ENCODE measurements around the gene BOD1. TPM values are rescaled to one million over a fixed set of nuclear protein-coding genes. Genes with fewer than 3 reads are reported as not detected.

The BOD1 gene
- total and polyA plus RNA-seq, 8 donors, result 21.5 to 42.5 (median 27.4) TPM

GRCh38 chr5:173662581-173663351 lies 46.3 kb upstream of the BOD1 start:
- H3K27ac ChIP-seq, result no peak overlapping the region
- ATAC-seq (no peak), FAIRE-seq (no peak), DNase-seq (no peak)
- intact Hi-C loops (cut with DNase I), result no loop called here
- WGBS, 2 donors, result 92 to 93% methylated on average over 12 of the region's 12 CpGs
- no peaks in the 10 kb centered on the region for H3K9me3 ChIP-seq
- no peaks in the 10 kb centered on the region for H3K27me3 ChIP-seq
- H3K36me3 ChIP-seq, result no peaks in the 10 kb centered on the region
- no peaks in the 10 kb centered on the region for H3K4me1 ChIP-seq
- no peak overlapping the region for H3K4me3 ChIP-seq
- no peak for TF ChIP-seq CTCF (IDR thresholded peaks at IDR 0.05)

- FAIRE-seq, result no peak
- Histone ChIP-seq H3K9me3 (no peaks in the 10 kb centered on the region), H3K36me3 (no peaks in the 10 kb centered on the region), H3K4me1 (no peaks in the 10 kb centered on the region), H3K4me3 (no peak overlapping the region), H3K27me3 (no peaks in the 10 kb centered on the region), H3K27ac (no peak overlapping the region)
- ATAC-seq, result no peak
- intact Hi-C loops (cut with DNase I), result no loop called here
- no peak for DNase-seq
- 93% methylated on average over 14 of the region's 14 CpGs for WGBS, 2 donors
- TF ChIP-seq CTCF (IDR thresholded peaks at IDR 0.05), result no peak
Measured at GRCh38 chr5:173660481-173661280, 44.2 kb upstream of the BOD1 start.

- Histone ChIP-seq H3K4me1 (no peaks in the 10 kb centered on the region), H3K27ac (no peak overlapping the region), H3K9me3 (no peaks in the 10 kb centered on the region), H3K36me3 (no peaks in the 10 kb centered on the region), H3K4me3 (no peak overlapping the region), H3K27me3 (no peaks in the 10 kb centered on the region)
- FAIRE-seq (no peak), DNase-seq (no peak), ATAC-seq (no peak)
- intact Hi-C loops (cut with DNase I), result no loop called here
- no peak for TF ChIP-seq CTCF (IDR thresholded peaks at IDR 0.05)
- WGBS, 2 donors, result 90% methylated on average over 6 of the region's 6 CpGs
Measured at GRCh38 chr5:173659423-173659822, 43.0 kb upstream of the BOD1 start.

GRCh38 chr5:173657741-173658356 lies 41.4 kb upstream of the BOD1 start:
- Histone ChIP-seq H3K4me3 (no peak overlapping the region), H3K27me3 (no peaks in the 10 kb centered on the region), H3K9me3 (no peaks in the 10 kb centered on the region), H3K36me3 (no peaks in the 10 kb centered on the region), H3K27ac (no peak overlapping the region), H3K4me1 (no peaks in the 10 kb centered on the region)
- no peak for FAIRE-seq
- WGBS, 2 donors, result 89 to 91% methylated on average over 14 of the region's 14 CpGs
- TF ChIP-seq CTCF (IDR thresholded peaks at IDR 0.05), result no peak
- intact Hi-C loops (cut with DNase I), result no loop called here
- ATAC-seq, result no peak
- DNase-seq, result no peak

Data from pancreas (tissue), 10 donors.